ENCODE results near the gene SEBOX. TPM values are rescaled to one million over a fixed set of nuclear protein-coding genes. Genes with fewer than 3 reads are reported as not detected.

SEBOX gene, protein sequence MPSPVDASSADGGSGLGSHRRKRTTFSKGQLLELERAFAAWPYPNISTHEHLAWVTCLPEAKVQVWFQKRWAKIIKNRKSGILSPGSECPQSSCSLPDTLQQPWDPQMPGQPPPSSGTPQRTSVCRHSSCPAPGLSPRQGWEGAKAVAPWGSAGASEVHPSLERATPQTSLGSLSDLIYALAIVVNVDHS
- total RNA-seq (2014; rRNA removed) = not detected in 2 replicates
- Bru-seq, nascent RNA = not detected
- not detected for BruChase-seq, experiment 1, labeled RNA remaining after a 6-hour chase
- not detected for BruChase-seq, experiment 2, labeled RNA remaining after a 2-hour chase
- long read RNA-seq = 0 reads

DNA sequence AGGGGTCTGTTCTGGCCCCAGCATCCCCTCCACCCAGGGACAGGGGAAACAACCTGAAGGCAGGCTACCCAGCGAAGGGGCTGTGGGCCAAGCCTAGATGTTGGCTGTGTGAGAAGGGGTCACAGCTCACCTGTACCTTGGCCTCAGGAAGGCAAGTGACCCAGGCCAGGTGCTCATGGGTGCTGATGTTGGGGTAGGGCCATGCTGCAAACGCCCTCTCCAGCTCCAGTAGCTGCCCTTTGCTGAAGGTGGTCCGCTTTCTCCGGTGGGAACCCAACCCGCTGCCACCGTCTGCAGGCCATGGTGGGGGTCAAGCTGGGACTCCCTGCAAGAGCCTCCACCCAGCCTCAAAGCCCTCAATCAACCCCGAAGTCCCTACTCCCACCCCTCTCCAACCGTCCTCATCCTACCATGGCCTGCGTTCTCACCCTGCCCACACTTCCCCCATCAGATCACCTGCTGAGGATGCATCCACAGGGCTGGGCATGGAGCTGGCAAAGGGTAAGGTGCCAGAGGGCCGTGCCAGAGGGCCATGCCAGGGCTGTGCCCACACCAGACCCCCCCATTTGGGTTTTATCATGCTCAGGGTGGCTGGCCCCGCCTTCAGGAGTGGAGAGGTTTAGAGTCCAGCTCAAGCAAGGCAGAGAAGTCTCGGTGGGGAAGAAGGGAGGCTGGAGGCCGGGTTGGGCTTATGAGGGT, at the start of gene SEBOX:
Gene SEBOX, minus strand, starts transcription at position 535 of the 699 bp plus-strand sequence. Its CDS starts 48 bp downstream, at position 487.
- Histone ChIP-seq H3K36me3 (ENCODE audit: low read depth, low read length) (peaks cover 11% of the 10 kb centered on the region; the same call in 1 of the 2 replicates), H3K4me3 (ENCODE audit: low read length) (no peak within 1 kb of the TSS), H3K9me2 (replicated peaks; ENCODE audit: low read length) (no peaks in the 10 kb centered on the region), H3F3A (ENCODE audit: low read length, unreplicated experiment) (no peaks in the 10 kb centered on the region), H3K9ac (ENCODE audit: low read length) (no peak within 1 kb of the TSS), H3K27me3 (ENCODE audit: low read length) (no peaks in the 10 kb centered on the region), H3K9me3 (ENCODE audit: low read length) (no peaks in the 10 kb centered on the region), H2AFZ (ENCODE audit: low read length) (no peak within 1 kb of the TSS), H3K27ac (ENCODE audit: low read length) (no peak within 1 kb of the TSS), H4K20me1 (ENCODE audit: low read length) (no peaks in the 10 kb centered on the region), H3K4me2 (ENCODE audit: low read length) (no peak within 1 kb of the TSS), H3K79me2 (ENCODE audit: low read length) (no peaks in the 10 kb centered on the region), H3K4me1 (ENCODE audit: insufficient read depth, low read length) (no peaks in the 10 kb centered on the region)
- TF ChIP-seq, protein P1, sequence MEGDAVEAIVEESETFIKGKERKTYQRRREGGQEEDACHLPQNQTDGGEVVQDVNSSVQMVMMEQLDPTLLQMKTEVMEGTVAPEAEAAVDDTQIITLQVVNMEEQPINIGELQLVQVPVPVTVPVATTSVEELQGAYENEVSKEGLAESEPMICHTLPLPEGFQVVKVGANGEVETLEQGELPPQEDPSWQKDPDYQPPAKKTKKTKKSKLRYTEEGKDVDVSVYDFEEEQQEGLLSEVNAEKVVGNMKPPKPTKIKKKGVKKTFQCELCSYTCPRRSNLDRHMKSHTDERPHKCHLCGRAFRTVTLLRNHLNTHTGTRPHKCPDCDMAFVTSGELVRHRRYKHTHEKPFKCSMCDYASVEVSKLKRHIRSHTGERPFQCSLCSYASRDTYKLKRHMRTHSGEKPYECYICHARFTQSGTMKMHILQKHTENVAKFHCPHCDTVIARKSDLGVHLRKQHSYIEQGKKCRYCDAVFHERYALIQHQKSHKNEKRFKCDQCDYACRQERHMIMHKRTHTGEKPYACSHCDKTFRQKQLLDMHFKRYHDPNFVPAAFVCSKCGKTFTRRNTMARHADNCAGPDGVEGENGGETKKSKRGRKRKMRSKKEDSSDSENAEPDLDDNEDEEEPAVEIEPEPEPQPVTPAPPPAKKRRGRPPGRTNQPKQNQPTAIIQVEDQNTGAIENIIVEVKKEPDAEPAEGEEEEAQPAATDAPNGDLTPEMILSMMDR (conservative IDR thresholded peaks at IDR 0.05; ENCODE audit: low read depth, low read length) = no peak
- TF ChIP-seq EZH2 (IDR thresholded peaks at IDR 0.05; ENCODE audit: low read length, unreplicated experiment) (no peak), EZH2phosphoT487 (IDR thresholded peaks at IDR 0.05; ENCODE audit: borderline replicate concordance, low read length) (no peak)
- DNase-seq (no peak), ATAC-seq (no peak)
- intact Hi-C loops (cut with micrococcal nuclease) = no loop called here
- ChIA-PET POLR2A (ENCODE audit: unreplicated experiment) (no interaction called here), CTCF (no interaction called here)
- no TSS peak for BruUV-seq (replicated peaks)

DNA sequence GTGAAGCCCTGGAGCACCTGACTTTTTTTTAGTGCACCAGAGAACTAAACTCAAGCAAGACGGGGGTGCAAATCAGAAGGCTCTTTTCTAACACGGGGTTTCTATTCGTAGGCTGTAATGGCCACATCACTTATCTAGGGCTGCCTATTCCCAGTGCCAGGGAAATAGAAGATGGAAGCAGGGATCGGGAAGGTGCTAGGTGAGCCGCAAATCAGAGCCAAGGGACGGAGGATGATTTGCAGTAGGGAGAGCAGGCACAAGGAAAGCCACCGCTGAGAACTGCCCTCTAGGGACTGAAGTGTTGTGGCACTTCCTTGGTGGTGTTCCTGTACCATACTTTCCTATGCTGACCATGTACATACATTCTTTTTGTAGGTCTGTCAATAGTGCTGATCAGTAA, 48.8 kb upstream of the SEBOX start:
- intact Hi-C loops (cut with micrococcal nuclease) = no loop called here
- no peak overlapping the region for H2AFZ ChIP-seq (ENCODE audit: low read length)
- H3K9ac ChIP-seq (ENCODE audit: low read length) = no peak overlapping the region
- CTCF ChIA-PET = no interaction called here
- POLR2A ChIA-PET (ENCODE audit: unreplicated experiment) = no interaction called here
- ATAC-seq (no peak), DNase-seq (no peak)
- H4K20me1 ChIP-seq (ENCODE audit: low read length) = no peaks in the 10 kb centered on the region
- no peak overlapping the region for H3K4me2 ChIP-seq (ENCODE audit: low read length)
- no peaks in the 10 kb centered on the region for H3F3A ChIP-seq (ENCODE audit: low read length, unreplicated experiment)
- no peaks in the 10 kb centered on the region for H3K4me1 ChIP-seq (ENCODE audit: insufficient read depth, low read length)
- no peaks in the 10 kb centered on the region for H3K9me3 ChIP-seq (ENCODE audit: low read length)
- BruUV-seq (replicated peaks) = no TSS peak
- H3K4me3 ChIP-seq (ENCODE audit: low read length) = no peak overlapping the region
- no peaks in the 10 kb centered on the region for H3K79me2 ChIP-seq (ENCODE audit: low read length)
- H3K27me3 ChIP-seq (ENCODE audit: low read length) = no peaks in the 10 kb centered on the region
- no peak for TF ChIP-seq EZH2 (IDR thresholded peaks at IDR 0.05; ENCODE audit: low read length, unreplicated experiment)
- TF ChIP-seq, protein P1 (conservative IDR thresholded peaks at IDR 0.05; ENCODE audit: low read depth, low read length) = no peak
- no peak for TF ChIP-seq EZH2phosphoT487 (IDR thresholded peaks at IDR 0.05; ENCODE audit: borderline replicate concordance, low read length)
- no peaks in the 10 kb centered on the region for H3K36me3 ChIP-seq (ENCODE audit: low read depth, low read length)
- no peaks in the 10 kb centered on the region for H3K9me2 ChIP-seq (replicated peaks; ENCODE audit: low read length)
- no peak overlapping the region for H3K27ac ChIP-seq (ENCODE audit: low read length)

DNA sequence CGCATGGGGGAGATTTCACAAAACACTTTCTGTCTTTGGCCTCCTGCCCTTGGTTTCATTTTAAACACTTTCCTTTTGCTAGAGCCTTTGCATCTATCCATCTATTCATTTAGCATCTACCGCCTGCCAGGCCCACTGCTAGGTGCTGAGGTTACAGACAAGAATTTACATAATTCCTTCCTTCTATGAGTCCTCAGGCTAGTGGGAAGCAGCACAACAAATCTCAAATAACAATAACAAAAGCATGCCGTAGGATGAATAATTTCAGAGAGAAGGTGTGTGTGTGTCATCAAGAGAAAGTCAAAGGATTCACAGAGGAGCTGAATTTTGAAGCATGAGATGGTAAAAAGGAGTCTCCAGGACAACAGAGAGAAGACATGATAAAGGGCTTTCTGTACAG, 47.1 kb upstream of the SEBOX start:
- no peaks in the 10 kb centered on the region for H3K79me2 ChIP-seq (ENCODE audit: low read length)
- H4K20me1 ChIP-seq (ENCODE audit: low read length) = no peaks in the 10 kb centered on the region
- intact Hi-C loops (cut with micrococcal nuclease) = no loop called here
- CTCF ChIA-PET = no interaction called here
- no peak for DNase-seq
- H3K27me3 ChIP-seq (ENCODE audit: low read length) = no peaks in the 10 kb centered on the region
- ATAC-seq = no peak
- H3K9ac ChIP-seq (ENCODE audit: low read length) = no peak overlapping the region
- no peaks in the 10 kb centered on the region for H3K9me2 ChIP-seq (replicated peaks; ENCODE audit: low read length)
- no peak overlapping the region for H2AFZ ChIP-seq (ENCODE audit: low read length)
- no peak overlapping the region for H3K27ac ChIP-seq (ENCODE audit: low read length)
- H3K9me3 ChIP-seq (ENCODE audit: low read length) = no peaks in the 10 kb centered on the region
- H3K36me3 ChIP-seq (ENCODE audit: low read depth, low read length) = no peaks in the 10 kb centered on the region
- no peak overlapping the region for H3K4me3 ChIP-seq (ENCODE audit: low read length)
- TF ChIP-seq EZH2phosphoT487 (IDR thresholded peaks at IDR 0.05; ENCODE audit: borderline replicate concordance, low read length) (no peak), EZH2 (IDR thresholded peaks at IDR 0.05; ENCODE audit: low read length, unreplicated experiment) (no peak)
- TF ChIP-seq, protein P1 (conservative IDR thresholded peaks at IDR 0.05; ENCODE audit: low read depth, low read length) = no peak
- H3K4me1 ChIP-seq (ENCODE audit: insufficient read depth, low read length) = no peaks in the 10 kb centered on the region
- POLR2A ChIA-PET (ENCODE audit: unreplicated experiment) = no interaction called here
- no peaks in the 10 kb centered on the region for H3F3A ChIP-seq (ENCODE audit: low read length, unreplicated experiment)
- no TSS peak for BruUV-seq (replicated peaks)
- no peak overlapping the region for H3K4me2 ChIP-seq (ENCODE audit: low read length)
